ENCODE data around the gene ADPRM.
"Not testable (repeated sequence)": the region's sequence is repeated elsewhere in the genome, so short reads cannot be mapped to it uniquely, and the experiment has no call there.

The ADPRM gene, protein sequence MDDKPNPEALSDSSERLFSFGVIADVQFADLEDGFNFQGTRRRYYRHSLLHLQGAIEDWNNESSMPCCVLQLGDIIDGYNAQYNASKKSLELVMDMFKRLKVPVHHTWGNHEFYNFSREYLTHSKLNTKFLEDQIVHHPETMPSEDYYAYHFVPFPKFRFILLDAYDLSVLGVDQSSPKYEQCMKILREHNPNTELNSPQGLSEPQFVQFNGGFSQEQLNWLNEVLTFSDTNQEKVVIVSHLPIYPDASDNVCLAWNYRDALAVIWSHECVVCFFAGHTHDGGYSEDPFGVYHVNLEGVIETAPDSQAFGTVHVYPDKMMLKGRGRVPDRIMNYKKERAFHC

DNA sequence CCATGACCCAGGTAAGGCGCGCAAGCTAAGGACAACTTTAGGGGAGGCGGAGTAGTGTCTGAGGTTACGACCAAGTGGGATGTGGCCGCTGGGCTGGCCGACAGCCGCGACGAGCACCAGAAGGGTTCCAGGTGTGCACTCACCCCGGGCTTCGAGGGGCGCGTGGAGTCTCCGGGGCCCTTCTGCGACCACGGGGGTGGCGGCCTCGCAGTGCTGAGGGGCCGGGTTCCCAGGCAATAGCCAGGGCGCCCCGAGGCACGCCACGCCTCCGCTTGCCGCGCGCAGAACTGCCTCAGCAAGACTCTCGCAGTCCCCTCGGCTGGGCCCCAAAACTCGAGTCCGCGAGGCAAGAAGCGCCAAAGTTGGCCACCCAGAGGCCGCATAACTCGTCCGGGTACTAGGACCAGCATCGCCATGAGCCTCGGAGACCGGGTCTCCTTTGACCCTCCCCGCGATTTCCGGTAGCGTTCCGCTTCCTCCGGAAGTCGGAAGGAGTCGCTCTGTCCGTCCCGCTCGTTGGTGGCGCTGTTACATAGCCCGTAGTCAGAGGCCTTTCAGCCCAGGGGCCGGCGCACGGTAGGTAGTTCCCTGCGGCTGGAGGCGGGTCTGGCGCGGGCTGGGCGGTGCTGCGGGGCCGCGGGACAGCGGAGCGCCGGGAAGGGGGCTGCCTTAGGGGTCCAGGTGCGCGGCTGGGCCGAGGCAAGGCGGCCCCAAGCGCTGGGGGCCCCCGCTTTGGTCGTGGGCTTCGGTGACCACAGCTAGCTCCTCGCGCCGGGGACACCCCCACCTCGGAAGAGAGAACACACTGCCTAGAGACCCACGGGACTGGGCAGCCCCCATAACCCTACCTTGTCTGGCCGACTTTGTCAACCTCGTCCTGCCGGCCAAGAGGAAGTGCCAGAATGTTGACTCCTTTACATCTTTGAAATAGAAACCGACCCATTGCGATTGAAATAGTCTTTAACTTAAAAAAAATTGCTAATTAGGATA, at the start of gene ADPRM, which contains the start of gene SCO1:
Gene ADPRM (plus strand): TSS at position 503 of the 990 bp plus-strand sequence. CDS start 7,333 bp downstream, outside the sequence.
Gene SCO1 (minus strand): TSS at position 442 of the 990 bp plus-strand sequence. CDS start 26 bp downstream, at position 416.
- DNase-seq (ENCODE audit: low read depth), result peak; percentile 76

- DNase-seq (ENCODE audit: low read depth), result no peak
Observed at GRCh38 chr17:10648381-10648780, 49.0 kb upstream of the ADPRM start.

- DNase-seq (ENCODE audit: low read depth), result no peak
Observed at GRCh38 chr17:10648956-10649355, 48.4 kb upstream of the ADPRM start.

- DNase-seq (ENCODE audit: low read depth), result no peak
Observed at GRCh38 chr17:10649602-10650001, 47.8 kb upstream of the ADPRM start.

DNA sequence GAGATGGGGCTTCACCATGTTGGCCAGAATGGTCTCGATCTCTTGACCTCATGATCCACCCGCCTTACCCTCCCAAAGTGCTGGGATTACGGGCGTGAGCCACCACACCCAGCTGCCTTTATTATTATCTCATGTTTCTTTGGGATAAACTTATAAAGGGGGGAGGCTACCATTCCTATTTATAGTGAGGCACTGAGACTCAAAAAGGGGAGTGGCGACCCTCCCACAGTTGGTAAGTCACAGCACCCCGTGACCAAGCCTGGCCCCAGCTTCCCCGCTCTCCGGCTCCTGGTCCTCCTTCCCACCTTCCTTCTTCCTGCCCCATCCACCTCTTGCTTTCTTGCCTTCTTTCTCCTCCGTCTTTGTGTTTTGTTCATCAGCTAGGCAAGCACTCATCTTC, 45.5 kb upstream of the ADPRM start:
- no peak for DNase-seq (ENCODE audit: low read depth)

DNA sequence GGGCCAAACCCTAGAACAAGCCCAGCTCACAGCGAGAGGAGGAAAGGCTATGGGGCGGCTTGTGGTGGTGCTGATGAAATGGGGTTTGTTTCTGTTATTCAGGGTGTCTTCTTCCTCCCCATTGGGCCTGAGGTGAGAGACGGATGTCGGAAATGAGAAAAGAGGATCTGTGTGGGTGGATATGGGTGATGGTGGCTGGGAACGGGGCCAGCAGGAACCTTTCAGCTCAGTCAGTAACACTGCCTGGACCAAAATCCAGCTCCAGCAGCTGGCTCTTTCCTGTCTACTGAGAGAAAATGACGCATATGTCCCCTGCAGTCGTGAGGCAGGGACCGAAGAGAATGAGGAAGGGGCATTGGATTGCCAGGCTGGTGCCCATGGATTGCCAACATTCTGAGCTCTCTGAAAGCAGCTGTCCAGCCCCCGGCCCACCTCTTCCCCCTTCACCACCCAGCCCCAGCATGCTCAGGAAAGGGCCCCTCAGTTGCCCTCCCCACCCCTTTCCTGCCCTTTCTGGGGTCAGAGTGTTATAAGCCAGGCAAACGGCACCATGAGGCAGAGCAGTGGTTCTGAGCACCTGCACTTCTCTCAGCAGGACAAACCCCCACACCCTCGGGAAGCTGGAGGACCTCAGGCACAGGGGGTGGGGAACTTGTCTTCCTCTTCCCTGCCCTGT, 44.3 kb upstream of the ADPRM start:
- no peak for DNase-seq (ENCODE audit: low read depth)

GRCh38 chr17:10653987-10654386, 43.4 kb upstream of the ADPRM start:
- no peak for DNase-seq (ENCODE audit: low read depth)

DNA sequence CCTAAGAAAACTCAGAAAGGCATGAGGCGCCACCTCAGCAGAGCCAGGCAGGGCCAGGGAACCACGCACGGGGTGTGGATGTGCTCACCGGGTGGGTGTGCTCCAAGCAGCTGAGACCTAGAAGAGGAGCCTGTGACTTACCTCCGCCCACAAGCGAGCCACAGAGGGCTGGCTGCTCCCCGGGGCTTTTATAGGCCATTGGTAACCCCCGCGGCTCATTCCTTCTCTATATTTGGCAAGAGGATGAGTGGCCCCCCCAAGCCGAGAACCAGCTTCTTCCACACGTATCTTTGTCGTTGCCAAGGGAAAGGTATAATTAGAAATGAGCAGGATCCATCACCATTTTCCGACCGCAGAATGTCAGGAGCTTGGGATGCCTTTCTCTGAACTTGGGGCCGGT, 40.2 kb upstream of the ADPRM start, which contains the start of gene MYH3:
Gene MYH3 (minus strand): TSS at position 162 of the 400 bp plus-strand sequence. CDS start 2,245 bp downstream, outside the sequence.
- no peak for DNase-seq (ENCODE audit: low read depth)

DNA sequence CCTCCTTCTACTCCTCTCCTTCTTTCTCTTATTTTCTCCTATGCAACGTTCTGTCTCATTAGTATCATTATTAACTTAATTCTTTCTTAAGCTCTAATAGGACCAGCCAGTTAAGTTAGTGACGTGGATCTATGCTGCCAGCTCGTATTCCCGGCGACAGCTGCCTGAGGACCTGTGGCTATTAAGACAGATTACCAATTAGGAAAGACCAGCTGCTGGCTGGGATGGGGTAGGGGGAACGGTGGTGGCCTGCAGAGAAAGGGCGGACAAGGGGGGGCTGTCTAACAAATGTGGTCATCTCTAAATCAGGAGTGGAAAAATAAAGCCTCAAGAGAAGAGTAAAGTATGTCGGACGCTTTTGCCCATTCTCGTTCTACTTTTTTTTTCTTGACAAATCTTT, 39.5 kb upstream of the ADPRM start:
- DNase-seq (ENCODE audit: low read depth), result no peak

DNA sequence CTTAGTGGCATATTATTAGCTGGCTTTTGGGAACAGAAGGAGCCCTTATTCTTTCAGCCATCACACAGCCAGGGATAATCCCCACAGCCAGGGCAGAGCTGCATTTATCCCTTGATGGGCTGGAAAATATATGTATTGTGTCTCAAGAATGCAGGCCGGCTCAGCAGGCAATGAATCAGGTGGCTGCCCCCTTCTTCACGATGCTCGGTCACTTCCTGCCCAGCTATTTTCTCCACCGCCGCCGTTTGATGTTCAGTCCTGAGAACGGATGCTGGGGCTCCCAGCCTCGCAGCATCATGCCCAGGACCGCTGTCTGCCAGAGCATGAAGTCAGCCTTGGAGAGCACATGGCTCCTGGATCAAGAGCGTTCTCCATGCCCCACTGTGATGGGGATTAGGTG, 36.0 kb upstream of the ADPRM start:
- DNase-seq (ENCODE audit: low read depth), result no peak

GRCh38 chr17:10663231-10663630, 34.2 kb upstream of the ADPRM start:
- DNase-seq (ENCODE audit: low read depth), result no peak

DNA sequence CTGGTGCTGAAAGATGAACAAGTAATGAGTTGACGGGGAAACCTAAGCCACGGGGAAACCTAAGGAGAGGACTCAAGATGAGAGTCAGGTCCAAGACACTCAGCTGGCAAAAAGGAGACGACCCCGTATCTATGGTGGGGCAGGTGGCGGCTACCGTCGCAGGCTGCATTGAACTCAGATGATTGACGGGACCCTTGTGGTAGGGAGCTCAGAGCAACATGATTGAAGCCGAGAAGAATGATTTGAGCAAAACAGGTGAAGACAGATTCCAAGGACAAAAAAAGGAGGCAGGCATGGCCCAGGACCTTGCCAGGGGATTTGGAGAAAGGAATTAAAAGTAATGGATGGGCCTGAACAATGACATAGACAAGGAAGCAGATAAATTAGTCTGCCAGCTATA, 32.8 kb upstream of the ADPRM start:
- DNase-seq (ENCODE audit: low read depth), result no peak

GRCh38 chr17:10666906-10667305, 30.5 kb upstream of the ADPRM start:
- DNase-seq (ENCODE audit: low read depth), result no peak

DNA sequence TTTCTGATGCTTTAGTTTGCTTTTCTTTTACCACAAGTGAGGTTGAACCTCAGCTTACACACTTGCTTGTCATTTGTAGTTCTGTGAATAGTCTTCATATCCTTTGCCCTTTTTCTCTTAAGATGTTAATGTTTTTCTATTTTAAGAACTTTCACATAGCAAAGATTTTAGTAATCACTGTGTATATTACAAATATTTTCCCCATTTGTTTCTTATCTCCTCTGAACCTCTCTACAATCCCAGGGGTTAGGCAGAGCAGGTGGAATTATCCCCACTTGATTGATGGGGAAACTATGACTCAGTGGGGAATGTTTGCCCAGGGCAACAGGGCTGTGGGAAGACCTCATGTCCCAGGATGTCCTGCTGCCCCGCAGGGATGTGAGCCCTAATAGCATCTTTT, 28.6 kb upstream of the ADPRM start:
- DNase-seq (ENCODE audit: low read depth), result no peak

- no peak for DNase-seq (ENCODE audit: low read depth)
Observed at GRCh38 chr17:10673312-10673711, 24.1 kb upstream of the ADPRM start.

DNA sequence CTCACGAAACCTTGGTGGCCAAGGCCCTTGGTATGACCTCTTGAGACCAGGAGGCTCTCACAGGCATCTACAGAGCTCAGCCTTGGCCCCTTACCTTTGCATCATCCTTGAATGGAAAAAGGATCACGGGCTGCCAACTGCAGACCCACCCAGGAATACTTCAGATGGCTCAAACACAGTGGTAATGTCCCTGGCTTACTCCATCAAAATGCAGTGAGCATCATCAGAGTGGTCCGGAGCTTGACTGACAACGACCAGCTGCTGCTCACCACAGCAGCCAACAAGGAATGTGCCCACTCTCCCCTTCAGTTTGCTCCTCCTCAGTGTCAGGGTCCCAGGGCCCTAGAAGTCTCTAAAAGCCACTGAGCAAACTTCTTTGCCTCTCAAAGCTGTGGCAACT, 22.7 kb upstream of the ADPRM start:
- DNase-seq (ENCODE audit: low read depth), result no peak

DNA sequence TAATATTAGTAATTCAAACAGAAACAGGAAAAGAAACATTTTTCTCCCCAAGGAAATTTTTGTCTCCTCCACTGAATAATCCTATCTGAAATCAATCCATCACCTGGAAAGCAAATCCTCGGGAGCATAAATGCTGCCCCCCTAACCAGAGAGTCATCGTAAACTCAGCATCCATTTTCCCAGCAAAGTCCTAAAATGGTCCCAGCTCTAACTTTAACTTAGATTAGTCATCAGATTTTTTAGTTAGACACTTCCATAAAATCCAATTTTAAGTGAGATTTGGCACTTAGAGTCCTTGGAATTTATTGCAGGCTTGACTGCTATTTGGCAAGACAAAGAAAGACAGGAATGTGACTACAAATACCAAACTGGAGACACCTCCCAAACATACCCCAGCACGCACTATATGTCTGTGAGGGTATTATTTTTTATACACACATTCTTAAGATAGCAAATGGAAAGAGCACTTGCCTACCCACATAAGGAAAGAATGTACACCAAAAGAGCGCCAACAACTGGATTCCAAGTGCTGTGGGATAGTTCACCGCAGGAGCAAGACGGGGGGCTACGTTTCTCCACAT, 15.4 kb upstream of the ADPRM start:
- no peak for DNase-seq (ENCODE audit: low read depth)

- no peak for DNase-seq (ENCODE audit: low read depth)
Observed at GRCh38 chr17:10683853-10684252, 13.5 kb upstream of the ADPRM start.

GRCh38 chr17:10687499-10687898, 9.9 kb upstream of the ADPRM start:
- no peak for DNase-seq (ENCODE audit: low read depth)

DNA sequence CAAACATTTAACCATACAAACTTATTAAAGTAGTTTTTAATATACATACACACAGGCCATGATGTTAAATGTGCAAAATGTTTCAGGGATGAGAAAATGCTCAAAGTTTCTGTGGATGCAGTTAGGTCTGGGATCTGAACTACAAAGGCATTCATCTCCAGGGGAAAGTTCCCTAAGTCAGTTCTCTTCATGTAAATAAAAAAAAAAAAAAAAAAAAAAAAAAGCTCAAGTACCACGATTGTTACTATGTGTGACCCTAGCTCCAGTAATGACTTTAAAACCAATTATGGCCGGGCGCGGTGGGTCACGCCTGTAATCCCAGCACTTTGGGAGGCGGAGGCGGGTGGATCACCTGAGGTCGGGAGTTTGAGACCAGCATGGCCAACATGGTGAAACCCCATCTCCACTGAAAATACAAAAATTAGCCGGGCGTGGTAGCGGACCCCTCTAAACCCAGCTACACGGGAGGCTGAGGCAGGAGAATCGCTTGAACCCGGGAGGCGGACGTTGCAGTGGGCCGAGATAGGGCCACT, 1.5 kb upstream of the ADPRM start:
- not testable (repeated sequence) for DNase-seq (ENCODE audit: low read depth)

GRCh38 chr17:10698096-10698818, 863 bp downstream of the ADPRM start:
- no peak for DNase-seq (ENCODE audit: low read depth)

All from stimulated activated CD8-positive, alpha-beta memory T cell treated with anti-CD3 and anti-CD28 coated beads, Interleukin-15, amount 100 ng/mL, for 24 hours (primary cell).